Cerebellar nuclear complex (tissue), 1 donor: ENCODE data around the gene SIPA1L3.

Experiments
- DNase-seq, 2 experiments: peaks; one replicate each; lab custom pipeline; 2025; lab: John Stamatoyannopoulos, UW

Gene SIPA1L3

DNA sequence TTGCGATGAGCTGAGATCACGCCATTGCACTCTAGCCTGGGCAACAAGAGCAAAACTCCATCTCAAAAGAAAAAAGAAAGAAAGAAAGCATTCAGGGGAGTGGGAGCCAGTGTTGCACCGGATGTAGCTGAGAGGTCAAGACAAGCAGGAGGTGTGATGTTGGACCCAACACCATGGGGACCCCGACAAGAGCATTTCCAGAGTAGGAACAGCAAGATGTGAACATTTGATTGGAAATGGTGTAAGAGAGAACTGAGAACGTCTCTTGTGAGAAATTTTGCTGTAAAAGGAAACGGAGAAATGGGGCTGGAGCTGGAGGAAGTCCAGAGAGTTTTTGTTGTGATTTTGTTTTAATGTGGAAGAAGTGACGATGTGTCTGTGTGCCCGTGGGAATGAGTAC, 332.8 kb downstream of the SIPA1L3 start:
- DNase-seq, result no peak

DNA sequence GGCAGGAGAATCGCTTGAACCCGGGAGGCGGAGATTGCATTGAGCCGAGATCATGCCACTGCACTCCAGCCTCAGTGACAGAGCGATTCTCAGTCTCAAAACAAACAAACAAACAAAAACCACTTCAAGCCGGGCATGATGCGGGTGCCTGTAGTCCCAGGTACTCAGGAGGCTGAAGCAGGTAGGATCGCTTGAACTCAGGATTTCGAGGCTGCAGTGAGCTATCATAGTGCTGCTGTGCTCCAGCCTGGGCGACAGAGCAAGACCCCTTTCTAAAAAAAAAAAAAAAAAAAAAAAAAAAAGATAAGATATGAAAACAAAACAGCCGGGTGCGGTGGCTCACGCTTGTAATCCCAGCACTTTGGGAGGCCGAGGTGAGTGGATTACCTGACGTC, 336.3 kb downstream of the SIPA1L3 start:
- no peak for DNase-seq

GRCh38 chr19:38245826-38246498, 339.0 kb downstream of the SIPA1L3 start:
- no peak for DNase-seq

GRCh38 chr19:38247126-38247525, 340.1 kb downstream of the SIPA1L3 start:
- DNase-seq, result no peak

- DNase-seq, result no peak
These were observed 340.8 kb downstream of the SIPA1L3 start for GRCh38 chr19:38247734-38248268.

GRCh38 chr19:38248421-38248820, 341.4 kb downstream of the SIPA1L3 start:
- no peak for DNase-seq

DNA sequence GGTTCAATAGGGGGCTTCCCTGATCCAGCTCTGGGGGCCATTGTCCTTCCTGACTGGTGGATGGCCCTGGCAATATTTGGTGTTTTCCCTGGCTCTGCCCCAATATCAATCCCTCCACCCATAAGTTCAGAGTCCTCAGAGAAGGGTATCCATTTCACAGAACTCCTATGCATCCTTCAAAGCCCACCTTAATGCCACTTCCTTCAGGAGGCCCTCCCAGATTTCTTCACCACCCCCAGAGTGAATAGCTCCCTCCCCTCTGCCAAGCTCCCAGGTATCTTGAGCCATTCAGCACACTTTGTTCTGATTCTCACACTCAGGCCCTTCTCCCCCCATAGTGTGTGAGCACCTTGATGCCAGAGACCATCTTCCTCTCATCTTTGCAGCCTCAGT, 343.4 kb downstream of the SIPA1L3 start:
- DNase-seq, result no peak

DNA sequence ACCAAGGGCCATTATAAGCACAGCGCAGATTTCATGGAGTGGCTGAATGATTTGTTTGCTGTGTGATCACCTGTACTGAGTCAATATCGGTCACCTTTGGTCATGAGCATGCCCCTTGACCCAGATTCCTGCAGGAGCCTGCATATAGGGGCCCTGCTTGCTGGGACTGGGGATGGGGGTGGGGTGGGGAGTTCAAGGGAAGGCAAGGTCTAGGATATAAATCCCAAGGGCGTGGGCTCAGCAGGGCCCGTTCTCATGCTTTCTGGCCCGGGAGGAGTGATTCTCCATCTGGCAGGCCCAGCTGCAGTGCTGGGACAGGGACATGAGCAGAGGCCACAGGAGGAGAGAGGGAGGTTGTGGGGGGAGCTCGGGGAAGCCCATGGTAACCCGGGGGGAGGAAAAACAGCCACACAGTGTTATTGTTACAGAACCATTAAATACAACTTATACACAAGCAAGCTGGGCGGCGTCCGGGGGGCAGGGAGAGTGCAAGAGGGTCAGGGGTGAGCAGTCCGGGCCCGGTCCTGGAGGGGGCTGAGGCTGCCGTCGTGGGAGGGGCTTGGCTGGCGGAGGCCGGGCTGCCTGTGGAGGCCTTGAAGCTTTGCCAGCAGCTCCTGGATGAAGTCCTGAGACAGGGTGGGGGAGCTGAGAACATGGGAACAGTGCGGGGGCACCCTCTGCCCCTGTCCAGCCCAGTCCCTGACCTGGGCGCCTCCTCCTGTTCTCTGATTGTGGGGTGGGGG, 344.0 kb downstream of the SIPA1L3 start:
- DNase-seq, result no peak

DNA sequence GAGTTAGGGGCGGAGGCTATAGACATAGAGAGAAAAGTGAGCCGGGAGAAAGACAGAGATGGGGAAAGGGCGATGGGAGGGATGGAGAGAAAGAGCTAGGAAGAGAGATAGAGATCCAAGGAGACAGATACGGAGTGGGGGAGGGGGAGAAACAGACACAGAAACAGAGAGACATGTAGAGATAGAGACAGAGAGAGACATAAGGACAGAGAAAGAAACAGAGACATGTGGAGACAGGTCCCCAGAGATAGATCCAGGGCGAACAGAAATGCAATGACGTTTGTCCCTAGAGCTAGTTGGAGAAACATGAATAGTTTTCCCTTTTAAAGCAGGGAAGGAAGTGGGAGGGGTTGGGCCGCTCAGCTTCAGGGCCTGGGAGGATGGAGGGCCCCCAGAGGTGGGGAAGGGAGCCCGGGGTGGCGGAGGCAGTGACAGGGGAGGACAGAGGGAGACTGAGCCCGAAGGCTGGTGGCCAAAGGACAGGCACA, 344.6 kb downstream of the SIPA1L3 start:
- DNase-seq, result no peak

- no peak for DNase-seq
These were observed 345.4 kb downstream of the SIPA1L3 start for GRCh38 chr19:38252385-38252784.

GRCh38 chr19:38252941-38253691, 346.1 kb downstream of the SIPA1L3 start:
- no peak for DNase-seq

DNA sequence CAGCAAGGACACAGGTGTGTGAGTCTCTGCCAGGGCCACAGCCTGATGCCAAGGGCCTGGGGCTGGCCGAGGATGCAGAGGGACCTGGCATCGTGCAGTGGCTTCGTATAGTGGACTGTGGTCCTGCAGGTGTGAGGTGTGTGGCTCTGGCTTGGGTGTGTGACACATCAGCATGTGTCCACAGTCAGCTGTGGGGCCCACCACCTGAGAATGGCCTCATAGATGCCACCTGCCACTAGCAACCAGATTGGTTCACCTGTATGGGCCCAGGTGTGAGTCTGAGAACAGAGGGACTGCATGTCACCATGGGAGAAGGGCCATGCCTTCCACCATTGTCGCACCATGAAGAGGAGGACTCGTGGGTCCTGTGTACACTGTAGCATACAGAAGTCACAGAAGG, 346.8 kb downstream of the SIPA1L3 start:
- DNase-seq, result no peak

GRCh38 chr19:38255383-38256014, 348.5 kb downstream of the SIPA1L3 start:
- no peak for DNase-seq
